Mucosa of descending colon (tissue), 3 donors: Measurements from ENCODE around the gene RAB4B. TPM values are rescaled to one million over a fixed set of nuclear protein-coding genes. Genes with fewer than 3 reads are reported as not detected.

Experiments
- ATAC-seq: fragments of 200-7000 bp; cut with Tn5 transposase; one replicate; pipeline ENCODE4 v1.9.1; 2020; ENCODE audit warnings: mild to moderate bottlenecking, moderate library complexity
- DNase-seq, 3 donors: peaks; one replicate each; pipeline ENCODE4 v3.0.0-alpha.2; 2020
- H3K36me3 ChIP-seq: fragments of 200-600 bp; one replicate; pipeline ENCODE4 v1.8.0; 2021; ENCODE audit warnings: low read depth, mild to moderate bottlenecking
- H3K4me1 ChIP-seq: fragments of 200-600 bp; one replicate; pipeline ENCODE4 v1.8.0; 2021; ENCODE audit warnings: low read depth, mild to moderate bottlenecking
- H3K4me3 ChIP-seq: fragments of 200-600 bp; one replicate; pipeline ENCODE4 v1.8.0; 2021; ENCODE audit warnings: mild to moderate bottlenecking
- H3K9me3 ChIP-seq: fragments of 200-600 bp; one replicate; pipeline ENCODE4 v1.8.0; 2021; ENCODE audit warnings: mild to moderate bottlenecking
- intact Hi-C, 2 donors: fragments of 100-400 bp; cut with DNase I in 1 of 2; cut with micrococcal nuclease in 1 of 2; formaldehyde crosslinking; loops; one replicate each; pipeline versions ENCODE4 v1.11.0 to v1.11.1; 2022; cut with DNase I, micrococcal nuclease
- total RNA-seq, 3 donors: library from RNA; stranded (reverse); fragmentation: NEBNext Ultra II Directional in 2 of 3; extraction: Animal tissue kit (Norgen Biotek cat#: 25700) in 2 of 3; gene quantifications; one replicate each; pipeline versions ENCODE4 v1.2.1 to v1.2.4, GENCODE V29; 2021 to 2023
- TF ChIP-seq, protein P1 (sequence below): fragments of 200-600 bp; IDR thresholded peaks from one replicate; pipeline ENCODE4 v1.8.0; 2022; ENCODE audit warnings: antibody characterized with exemption, mild to moderate bottlenecking
- donor health status: DM: no; HTN: no; CAD: no; lungs with moderate emphysema.
- donor health status: DM: no; HTN: no; CAD: no.
- donor health status: DM: no; HTN: yes; CAD: no.

The RAB4B gene
- total RNA-seq, 3 donors from 2014 or later: 46.9 to 68.1 (median 61.0) TPM

GRCh38 chr19:40798683-40799557 lies 20.9 kb downstream of the RAB4B start, which contains the start of gene EGLN2:
Gene EGLN2 (plus strand): TSS chr19:40799191. CDS start chr19:40800573, 1,382 bp downstream.
- Histone ChIP-seq H3K4me3 (peak within 1 kb of the TSS; percentile 84), H3K4me1 (peaks cover 38% of the 10 kb centered on the region), H3K9me3 (no peaks in the 10 kb centered on the region), H3K36me3 (no peaks in the 10 kb centered on the region)
- intact Hi-C loops: no loop called here
- DNase-seq (peak; percentile 100), ATAC-seq (peak; percentile 87)
- TF ChIP-seq, protein P1, sequence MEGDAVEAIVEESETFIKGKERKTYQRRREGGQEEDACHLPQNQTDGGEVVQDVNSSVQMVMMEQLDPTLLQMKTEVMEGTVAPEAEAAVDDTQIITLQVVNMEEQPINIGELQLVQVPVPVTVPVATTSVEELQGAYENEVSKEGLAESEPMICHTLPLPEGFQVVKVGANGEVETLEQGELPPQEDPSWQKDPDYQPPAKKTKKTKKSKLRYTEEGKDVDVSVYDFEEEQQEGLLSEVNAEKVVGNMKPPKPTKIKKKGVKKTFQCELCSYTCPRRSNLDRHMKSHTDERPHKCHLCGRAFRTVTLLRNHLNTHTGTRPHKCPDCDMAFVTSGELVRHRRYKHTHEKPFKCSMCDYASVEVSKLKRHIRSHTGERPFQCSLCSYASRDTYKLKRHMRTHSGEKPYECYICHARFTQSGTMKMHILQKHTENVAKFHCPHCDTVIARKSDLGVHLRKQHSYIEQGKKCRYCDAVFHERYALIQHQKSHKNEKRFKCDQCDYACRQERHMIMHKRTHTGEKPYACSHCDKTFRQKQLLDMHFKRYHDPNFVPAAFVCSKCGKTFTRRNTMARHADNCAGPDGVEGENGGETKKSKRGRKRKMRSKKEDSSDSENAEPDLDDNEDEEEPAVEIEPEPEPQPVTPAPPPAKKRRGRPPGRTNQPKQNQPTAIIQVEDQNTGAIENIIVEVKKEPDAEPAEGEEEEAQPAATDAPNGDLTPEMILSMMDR: no peak

DNA sequence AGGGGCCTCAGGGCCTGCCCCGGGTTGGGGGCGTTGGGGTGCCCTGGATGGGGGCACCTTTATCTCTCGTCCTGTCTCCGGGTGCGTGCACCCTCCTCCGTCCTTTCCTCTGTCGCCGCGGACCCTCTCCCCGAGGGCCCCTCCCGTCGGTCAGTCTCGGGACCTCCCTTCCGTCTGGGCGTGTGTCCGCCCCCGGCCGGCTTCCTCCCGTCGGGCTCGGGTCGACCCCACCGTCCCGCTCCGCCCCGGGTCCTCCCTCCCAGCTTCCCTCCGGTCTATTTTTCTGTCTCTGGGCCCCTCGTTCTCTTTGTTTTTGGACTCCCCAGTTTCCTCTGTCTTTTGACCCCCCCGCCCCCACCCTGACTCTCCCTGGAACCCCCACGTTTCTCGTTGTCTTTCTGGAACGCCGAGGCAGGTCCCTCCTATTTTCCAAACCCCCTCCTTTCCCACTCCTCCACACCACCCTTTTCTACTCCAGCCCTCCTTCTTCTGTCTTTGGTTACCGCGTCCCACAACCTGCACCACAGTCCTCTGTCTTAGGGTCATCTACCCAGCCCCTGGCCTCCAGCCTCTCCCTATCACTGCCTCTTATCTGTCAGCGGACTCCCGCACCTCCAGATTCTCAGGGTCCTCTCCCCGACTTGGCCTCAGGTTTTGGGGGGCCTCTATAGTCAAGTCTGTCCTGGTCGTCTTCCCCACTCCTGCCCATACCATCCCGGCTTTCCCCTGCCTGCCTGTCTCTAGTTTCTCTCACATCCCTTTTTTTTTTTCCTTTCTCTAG lies 21.7 kb downstream of the RAB4B start:
- ATAC-seq: no peak

GRCh38 chr19:40800339-40800996 lies 22.4 kb downstream of the RAB4B start:
- Histone ChIP-seq H3K4me1 (peaks cover 52% of the 10 kb centered on the region), H3K36me3 (no peaks in the 10 kb centered on the region), H3K4me3 (no peak overlapping the region), H3K9me3 (no peaks in the 10 kb centered on the region)
- TF ChIP-seq, protein P1: no peak
- intact Hi-C loops: no loop called here
- DNase-seq (peak in 1 of 3 donors; percentile 62), ATAC-seq (no peak)

More for the DNA sequence above, 21.7 kb downstream of the RAB4B start:
- H3K9me3 ChIP-seq: no peaks in the 10 kb centered on the region
- H3K36me3 ChIP-seq: no peaks in the 10 kb centered on the region
- peak overlapping the region; percentile 84 for H3K4me3 ChIP-seq
- DNase-seq: peak; percentile 27 to 82 (median 73)
- intact Hi-C loops: no loop called here
- TF ChIP-seq, protein P1: no peak
- peaks cover 46% of the 10 kb centered on the region for H3K4me1 ChIP-seq

- intact Hi-C loops: no loop called here
- no peak overlapping the region for H3K4me3 ChIP-seq
- no peaks in the 10 kb centered on the region for H3K9me3 ChIP-seq
- TF ChIP-seq, protein P1: no peak
- no peak for DNase-seq
- no peaks in the 10 kb centered on the region for H3K36me3 ChIP-seq
- H3K4me1 ChIP-seq: peaks cover 57% of the 10 kb centered on the region
- ATAC-seq: no peak
Measured at GRCh38 chr19:40800997-40801377, 22.9 kb downstream of the RAB4B start.
